Gastrocnemius medialis (tissue), 4 donors: Measurements from ENCODE around the gene CYP27A1. TPM values are rescaled to one million over a fixed set of nuclear protein-coding genes. Genes with fewer than 3 reads are reported as not detected.

Source experiments
- ATAC-seq, 2 donors: fragments of 150-250 bp; one replicate each; pipeline ENCODE4 v1.9.1; 2016
- DNase-seq, 2 donors: peaks; one replicate each; pipeline ENCODE4 v3.0.0-alpha.2; 2019
- H3K27ac ChIP-seq, 4 donors: fragments of 200-600 bp; sonication (generic); 1 replicate in 1 of 4; 2 replicates in 3 of 4; pipeline ENCODE4 v1.5.1; 2016 to 2018; ENCODE audit warnings: mild to moderate bottlenecking in 2 of 4, moderate library complexity in 1 of 4
- H3K27me3 ChIP-seq, 3 donors: fragments of 200-600 bp; sonication (generic) in 2 of 3; 1 replicate in 1 of 3; 2 replicates in 2 of 3; pipeline versions ENCODE4 v1.5.1 to v1.6.0; 2016 to 2019; ENCODE audit warnings: mild to moderate bottlenecking in 1 of 3, moderate library complexity in 1 of 3
- H3K36me3 ChIP-seq, 2 donors: fragments of 200-600 bp; sonication (generic) in 1 of 2; one replicate each; pipeline ENCODE4 v1.5.1; 2017 to 2018
- H3K4me1 ChIP-seq, 2 donors: fragments of 200-600 bp; sonication (generic) in 1 of 2; one replicate each; pipeline ENCODE4 v1.5.1; 2016 to 2017; ENCODE audit warnings: mild to moderate bottlenecking in 2 of 2
- H3K4me3 ChIP-seq, 4 donors: fragments of 200-600 bp; sonication (generic) in 3 of 4; 1 replicate in 1 of 4; 2 replicates in 3 of 4; pipeline ENCODE4 v1.5.1; 2016 to 2019; ENCODE audit warnings: mild to moderate bottlenecking in 2 of 4
- H3K9me3 ChIP-seq, 3 donors: fragments of 200-600 bp; sonication (generic) in 2 of 3; 1 replicate in 1 of 3; 2 replicates in 2 of 3; pipeline ENCODE4 v1.5.1; 2016 to 2019
- CTCF ChIP-seq, 5 experiments: fragments of 450-650 bp in 3 of 5; fragments of 200-600 bp in 2 of 5; sonication (generic) in 2 of 5; IDR thresholded peaks in 4 of 5; conservative IDR thresholded peaks in 1 of 5; 1 replicate in 4 of 5; 2 replicates in 1 of 5; pipeline ENCODE4 v1.5.1; 2016 to 2019; ENCODE audit warnings: antibody characterized with exemption in 5 of 5, mild to moderate bottlenecking in 3 of 5, moderate library complexity in 3 of 5
- POLR2A ChIP-seq, 2 donors: fragments of 450-650 bp; IDR thresholded peaks; one replicate each; pipeline ENCODE4 v1.6.1; 2017; ENCODE audit warnings: antibody characterized with exemption in 2 of 2, mild to moderate bottlenecking in 2 of 2, moderate library complexity in 2 of 2
- in situ Hi-C, 4 donors: fragments of 200-750 bp; cut with MboI; loops; one replicate each; pipeline versions ENCODE4 v1.15.0 to v1.8.0; 2017; ENCODE audit warnings: low sequenced_read_pairs in 4 of 4
- intact Hi-C: fragments of 100-400 bp; cut with DNase I; formaldehyde crosslinking; loops from one replicate; pipeline ENCODE4 v1.15.1; 2023; ENCODE audit warnings: low total_unique reads
- total RNA-seq, 4 donors: library from RNA; depleted of rRNA; stranded (reverse); fragments of >200 nt; gene quantifications; one replicate each; pipeline versions ENCODE4 v1.1.0 to v1.2.3, GENCODE V29; 2016

Gene CYP27A1
- total RNA-seq, 4 donors from 2014 or later, result 17.9 to 56.3 (median 26.8) TPM

- in situ Hi-C loops (no loop called here), intact Hi-C loops (loop anchor here (1.0 kb wide), 1 partner anchor 27 kb away; no protein-coding TSS in a partner anchor)
- peaks cover 25 to 64% of the 10 kb centered on the region in 2 donors for H3K4me1 ChIP-seq
- TF ChIP-seq POLR2A (IDR thresholded peaks at IDR 0.05) (peak; percentile 11 to 70), CTCF (IDR thresholded peaks at IDR 0.05 in 4 of 5, conservative IDR thresholded peaks at IDR 0.05 in 1 of 5) (no peak)
- ATAC-seq, result peak; percentile 82 to 88
- no peaks in the 10 kb centered on the region for H3K27me3 ChIP-seq
- no peaks in the 10 kb centered on the region for H3K9me3 ChIP-seq
- DNase-seq, result peak; percentile 69
- H3K36me3 ChIP-seq, result no peaks in the 10 kb centered on the region
- H3K4me3 ChIP-seq, result peak overlapping the region in 3 of 4 donors; percentile 21 to 23 (median 23)
- H3K27ac ChIP-seq, result peak overlapping the region; percentile 79 to 92 (median 88)
These were observed 23.7 kb downstream of the CYP27A1 start for GRCh38 chr2:218805627-218806026.

- Histone ChIP-seq H3K27me3 (no peaks in the 10 kb centered on the region), H3K4me1 (peaks cover 25 to 62% of the 10 kb centered on the region in 2 donors), H3K27ac (peak overlapping the region; percentile 79 to 92 (median 88)), H3K4me3 (peak overlapping the region; percentile 0 to 23 (median 22)), H3K9me3 (no peaks in the 10 kb centered on the region), H3K36me3 (no peaks in the 10 kb centered on the region)
- DNase-seq (peak; percentile 74 to 88), ATAC-seq (peak; percentile 87 to 88)
- intact Hi-C loops, result loop anchor here (1.0 kb wide), 1 partner anchor 26 kb away; no protein-coding TSS in a partner anchor
- in situ Hi-C loops, result no loop called here
- TF ChIP-seq CTCF (IDR thresholded peaks at IDR 0.05 in 4 of 5, conservative IDR thresholded peaks at IDR 0.05 in 1 of 5), result no peak
- peak; percentile 6 to 36 for TF ChIP-seq POLR2A (IDR thresholded peaks at IDR 0.05)
These were observed 24.5 kb downstream of the CYP27A1 start for GRCh38 chr2:218806346-218806978.

- Histone ChIP-seq H3K9me3 (no peaks in the 10 kb centered on the region), H3K36me3 (peaks cover 0 to 2% of the 10 kb centered on the region in 2 donors), H3K27me3 (no peaks in the 10 kb centered on the region), H3K4me1 (peaks cover 25 to 51% of the 10 kb centered on the region in 2 donors), H3K4me3 (no peak overlapping the region), H3K27ac (peak overlapping the region; percentile 79 to 92 (median 88))
- intact Hi-C loops (no loop called here), in situ Hi-C loops (no loop called here)
- TF ChIP-seq POLR2A (IDR thresholded peaks at IDR 0.05) (no peak), CTCF (IDR thresholded peaks at IDR 0.05 in 4 of 5, conservative IDR thresholded peaks at IDR 0.05 in 1 of 5) (no peak)
- ATAC-seq, result no peak
- DNase-seq, result no peak
These were observed 25.7 kb downstream of the CYP27A1 start for GRCh38 chr2:218807626-218808025.

- Histone ChIP-seq H3K4me3 (no peak overlapping the region), H3K27me3 (no peaks in the 10 kb centered on the region), H3K4me1 (peaks cover 25 to 51% of the 10 kb centered on the region in 2 donors), H3K36me3 (peaks cover 0 to 13% of the 10 kb centered on the region in 2 donors), H3K9me3 (no peaks in the 10 kb centered on the region), H3K27ac (peak overlapping the region; percentile 79 to 92 (median 88))
- intact Hi-C loops (no loop called here), in situ Hi-C loops (no loop called here)
- no peak for TF ChIP-seq POLR2A (IDR thresholded peaks at IDR 0.05)
- TF ChIP-seq CTCF (IDR thresholded peaks at IDR 0.05 in 4 of 5, conservative IDR thresholded peaks at IDR 0.05 in 1 of 5), result no peak
- DNase-seq (peak; percentile 59 to 67), ATAC-seq (peak in 1 of 2 donors; percentile 37)
These were observed 27.6 kb downstream of the CYP27A1 start for GRCh38 chr2:218809515-218809914.
